Activated gamma-delta T cell treated with anti-CD3 and anti-CD28 coated beads, Interleukin-2, amount 50 U/mL, for 16 hours (primary cell): ENCODE measurements around the gene CXCL3.

Experiments
- DNase-seq: peaks from one replicate; pipeline ENCODE4 v3.0.0-alpha.2; 2020; ENCODE audit warnings: low read depth

CXCL3 gene

GRCh38 chr4:74055096-74055495 is 16.6 kb upstream of the CXCL3 start:
- DNase-seq = no peak

DNA sequence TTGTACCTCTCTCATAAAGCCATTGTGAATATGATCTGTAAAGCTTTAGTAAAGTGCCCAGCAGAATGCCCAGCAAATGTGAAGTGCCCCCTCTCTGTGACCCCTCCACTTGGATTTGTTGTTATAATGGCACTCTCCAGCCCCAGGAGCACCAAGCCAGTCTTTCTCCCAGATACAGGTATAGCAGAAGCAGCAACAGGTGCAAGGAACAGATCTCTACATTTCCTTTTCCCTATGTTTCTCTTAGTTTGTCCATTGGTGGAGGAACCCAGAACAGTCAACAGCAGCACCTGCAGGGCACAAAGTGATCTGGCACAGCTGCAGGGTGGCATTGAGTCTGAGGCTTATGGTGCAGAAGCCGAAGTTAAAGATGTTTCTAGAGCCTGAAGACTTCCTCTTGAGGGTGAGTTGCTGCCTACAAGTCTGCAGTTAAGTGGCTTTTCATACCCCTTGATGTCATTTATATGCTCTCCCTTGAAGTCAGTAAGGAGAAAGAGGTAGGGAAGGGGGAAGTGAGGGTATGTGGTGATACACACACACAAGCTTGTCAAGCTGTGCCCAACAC is 16.1 kb upstream of the CXCL3 start:
- no peak for DNase-seq

GRCh38 chr4:74047152-74047551 is 8.7 kb upstream of the CXCL3 start:
- no peak for DNase-seq

- DNase-seq = no peak
Observed at GRCh38 chr4:74045772-74046171, 7.3 kb upstream of the CXCL3 start.

DNA sequence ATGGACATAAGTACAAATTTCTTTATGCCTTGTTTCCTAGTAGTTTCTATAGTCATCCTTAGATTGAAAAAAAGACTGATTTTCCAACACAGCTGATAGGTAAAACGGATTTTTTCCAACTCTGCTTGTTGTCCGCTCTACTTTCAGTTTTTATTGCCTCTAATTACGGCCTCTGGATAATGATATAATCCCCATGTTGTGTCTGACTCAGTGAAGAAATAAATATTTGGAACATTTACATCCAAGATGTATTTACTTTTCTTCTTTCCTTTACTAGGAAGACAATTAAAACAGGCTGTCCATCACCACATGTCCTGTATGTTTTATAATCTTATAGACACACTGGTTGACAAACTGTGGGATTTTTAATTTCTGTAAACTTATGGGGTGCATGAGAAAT is 6.8 kb upstream of the CXCL3 start:
- no peak for DNase-seq

- no peak for DNase-seq
Observed at GRCh38 chr4:74044677-74045076, 6.2 kb upstream of the CXCL3 start.

DNA sequence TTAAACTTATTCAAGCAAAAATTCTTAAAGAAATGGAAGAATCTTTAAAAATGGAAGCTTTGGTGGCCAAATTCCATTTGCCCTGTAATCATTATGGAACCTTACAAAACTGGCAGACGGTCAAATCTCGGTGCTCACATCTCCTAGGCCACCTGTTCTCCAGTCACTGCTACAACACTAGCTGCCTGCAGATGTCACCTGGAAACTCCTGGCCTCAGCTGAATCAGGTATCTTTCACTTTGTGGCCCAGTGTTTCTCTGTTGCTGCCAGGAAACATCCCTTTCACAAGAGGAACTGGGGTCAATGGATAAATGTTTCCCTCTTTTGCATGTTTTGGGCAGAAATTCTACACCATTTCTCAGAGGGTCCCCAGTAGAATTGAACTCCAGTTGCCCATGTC is 4.2 kb upstream of the CXCL3 start:
- no peak for DNase-seq

GRCh38 chr4:74041418-74041817 is 2.9 kb upstream of the CXCL3 start:
- DNase-seq = no peak

DNA sequence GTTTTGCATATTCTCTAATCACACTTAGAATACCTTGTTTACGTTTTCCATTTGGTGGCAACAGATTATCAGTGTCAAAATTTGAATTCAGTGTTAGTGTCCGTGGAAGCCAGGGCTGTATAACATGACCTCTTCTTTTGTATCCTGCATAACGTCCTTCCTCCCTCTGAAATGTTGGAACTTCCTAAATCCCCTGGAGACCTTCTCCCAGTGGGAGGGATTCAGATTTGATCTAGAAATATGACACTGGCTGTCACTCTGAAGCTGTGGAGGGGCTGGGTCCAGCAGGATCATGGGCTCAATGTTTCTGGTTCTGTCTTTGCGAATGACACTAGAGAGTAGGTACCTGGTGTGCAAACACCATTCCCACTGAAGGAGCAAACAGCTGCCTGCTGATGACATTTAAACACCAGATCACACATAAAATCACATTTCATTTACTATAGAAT is 850 bp upstream of the CXCL3 start:
- no peak for DNase-seq

DNA sequence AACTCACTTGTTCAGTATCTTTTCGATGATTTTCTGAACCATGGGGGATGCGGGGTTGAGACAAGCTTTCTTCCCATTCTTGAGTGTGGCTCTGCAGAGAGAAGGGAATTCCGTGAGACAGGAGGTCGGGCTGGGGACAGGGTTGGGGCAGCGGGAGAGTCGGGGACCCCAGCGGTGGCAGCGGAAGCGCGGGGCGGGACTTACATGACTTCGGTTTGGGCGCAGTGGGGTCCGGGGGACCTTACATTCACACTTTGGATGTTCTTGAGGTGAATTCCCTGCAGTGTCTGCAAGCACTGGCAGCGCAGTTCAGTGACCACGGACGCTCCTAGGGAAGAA is 434 bp downstream of the CXCL3 start:
- DNase-seq = no peak

DNA sequence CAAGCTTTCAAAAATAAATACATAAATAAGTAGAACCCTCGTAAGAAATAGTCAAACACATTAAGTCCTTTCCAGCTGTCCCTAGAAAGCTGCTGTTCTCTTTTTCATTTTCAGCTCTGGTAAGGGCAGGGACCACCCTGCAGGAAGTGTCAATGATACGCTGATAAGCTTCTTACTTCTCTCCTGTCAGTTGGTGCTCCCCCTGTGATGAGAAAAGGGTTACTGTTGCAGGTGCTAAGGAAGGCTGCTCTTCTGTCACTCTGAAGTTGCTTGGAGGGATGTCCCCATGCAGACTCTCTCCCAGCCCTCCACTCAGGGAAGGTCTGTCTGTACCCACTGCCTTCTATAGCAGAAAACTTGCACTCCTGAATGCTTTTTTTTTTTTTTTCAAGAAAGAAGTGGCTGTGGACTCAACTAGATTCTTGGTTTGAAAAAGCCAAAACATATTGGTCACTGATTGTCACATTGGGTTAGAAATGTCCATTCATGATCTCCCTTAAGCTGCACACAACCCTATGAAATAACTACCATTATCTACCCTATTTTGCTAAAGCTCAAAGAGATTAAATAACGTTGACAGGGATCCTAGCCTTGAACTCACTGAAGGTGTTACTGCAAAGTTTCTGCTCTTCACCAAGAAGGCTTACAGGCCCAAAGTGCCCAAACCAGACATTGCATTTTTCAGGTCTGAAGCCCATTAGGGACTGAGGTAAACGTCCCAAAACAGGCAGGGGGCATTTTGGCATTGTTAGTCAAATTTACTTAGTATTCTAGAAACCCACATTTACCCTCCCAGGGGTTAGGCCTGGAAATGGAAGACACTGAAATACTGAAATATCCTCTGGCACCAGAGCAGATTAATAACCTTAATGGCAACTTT is 1.2 kb downstream of the CXCL3 start:
- DNase-seq = no peak

DNA sequence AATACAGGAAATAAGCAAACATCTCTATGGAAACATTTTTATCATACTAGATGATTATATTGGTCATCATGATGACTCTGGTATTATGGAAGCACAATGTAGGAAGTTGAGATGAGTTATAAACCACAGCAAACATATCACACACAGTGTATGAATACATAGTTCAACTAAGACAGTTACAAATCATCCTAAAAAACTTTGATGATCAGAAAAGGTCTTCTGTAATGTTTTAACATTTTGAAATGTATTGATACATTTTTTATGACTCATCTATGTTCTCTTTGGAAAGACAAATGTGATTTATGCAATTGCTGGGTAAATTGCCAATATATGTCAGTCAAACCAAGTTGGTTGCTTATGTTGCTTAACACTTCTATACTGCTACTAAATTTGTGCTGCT is 4.8 kb downstream of the CXCL3 start:
- no peak for DNase-seq

- DNase-seq = no peak
Observed at GRCh38 chr4:74032064-74032463, 6.4 kb downstream of the CXCL3 start.

DNA sequence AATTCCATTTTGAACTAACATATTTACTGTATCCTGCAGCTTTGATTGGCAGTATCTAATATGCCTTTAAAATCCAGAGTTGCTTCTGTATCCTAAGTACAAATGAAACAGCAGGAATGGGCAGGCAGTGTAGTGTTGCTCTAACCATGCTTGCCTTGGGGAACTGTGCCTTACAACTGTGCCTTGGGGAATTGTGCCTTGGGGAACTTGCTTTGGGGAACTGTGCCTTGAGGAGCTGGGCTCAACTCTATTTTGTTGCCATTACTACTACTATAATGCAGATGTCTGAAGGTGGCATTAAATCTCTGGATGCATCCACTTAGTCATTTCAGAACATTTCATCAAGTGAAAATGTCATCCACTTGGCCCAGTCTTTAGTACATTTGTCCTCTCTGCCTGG is 6.9 kb downstream of the CXCL3 start:
- no peak for DNase-seq

GRCh38 chr4:74030285-74030684 is 8.2 kb downstream of the CXCL3 start:
- DNase-seq = no peak

- DNase-seq = no peak
Observed at GRCh38 chr4:74028504-74028903, 10.0 kb downstream of the CXCL3 start.

DNA sequence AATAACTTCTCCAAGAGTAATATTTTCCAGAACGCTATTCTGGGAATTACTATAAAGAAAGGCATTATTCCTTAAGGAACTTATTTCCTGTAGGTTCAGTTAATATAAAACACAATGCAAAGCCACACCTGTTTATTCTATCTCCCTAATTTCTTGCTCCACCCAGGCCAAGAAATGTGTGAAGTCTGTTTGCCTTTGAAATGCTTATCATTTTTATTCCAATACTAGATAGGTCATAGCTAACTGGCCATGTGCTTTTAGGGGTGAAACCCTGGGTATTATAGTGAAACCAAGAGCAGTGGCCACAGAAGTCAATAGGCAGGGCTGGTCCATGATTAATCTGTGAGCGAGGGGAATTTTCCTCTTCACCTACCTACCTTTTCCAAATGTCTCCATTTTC is 14.8 kb downstream of the CXCL3 start:
- DNase-seq = no peak

DNA sequence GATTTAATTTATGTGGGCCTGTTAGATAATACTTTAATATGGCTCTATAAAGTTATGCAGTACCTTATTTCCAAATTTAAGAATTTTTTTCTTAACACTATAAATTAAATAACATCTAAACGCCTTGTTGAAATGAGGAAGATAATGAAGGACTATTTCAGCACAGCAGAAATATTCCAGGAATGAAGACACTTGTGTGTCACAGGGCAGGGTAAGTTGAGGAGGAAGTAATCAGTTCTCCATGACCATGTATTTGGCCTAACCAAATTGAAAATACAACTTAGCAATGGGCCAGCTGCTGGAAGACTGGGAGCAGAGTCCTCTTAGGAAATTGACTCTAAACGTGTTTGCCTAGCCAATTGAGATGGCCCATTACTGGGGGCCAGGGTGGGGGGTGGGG is 16.9 kb downstream of the CXCL3 start:
- no peak for DNase-seq

DNA sequence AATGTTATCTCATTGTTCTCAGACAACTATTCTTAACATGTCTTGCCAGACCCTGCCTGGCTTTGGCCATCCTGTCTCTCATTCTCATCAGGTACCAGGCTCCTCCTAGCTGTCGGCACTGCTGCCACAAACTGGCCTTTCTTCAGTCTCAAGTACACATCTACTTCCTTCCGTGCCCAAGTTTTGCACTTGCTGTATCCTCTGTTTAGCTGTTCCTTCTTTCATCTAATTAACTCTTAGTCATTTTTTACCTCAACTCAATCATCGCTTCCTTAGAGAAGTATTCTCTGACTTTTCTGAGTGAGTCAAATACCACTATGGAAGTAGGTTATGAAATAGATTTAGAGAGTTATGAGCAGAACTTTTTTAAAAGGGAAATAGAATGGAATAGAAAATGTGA is 19.7 kb downstream of the CXCL3 start:
- no peak for DNase-seq

DNA sequence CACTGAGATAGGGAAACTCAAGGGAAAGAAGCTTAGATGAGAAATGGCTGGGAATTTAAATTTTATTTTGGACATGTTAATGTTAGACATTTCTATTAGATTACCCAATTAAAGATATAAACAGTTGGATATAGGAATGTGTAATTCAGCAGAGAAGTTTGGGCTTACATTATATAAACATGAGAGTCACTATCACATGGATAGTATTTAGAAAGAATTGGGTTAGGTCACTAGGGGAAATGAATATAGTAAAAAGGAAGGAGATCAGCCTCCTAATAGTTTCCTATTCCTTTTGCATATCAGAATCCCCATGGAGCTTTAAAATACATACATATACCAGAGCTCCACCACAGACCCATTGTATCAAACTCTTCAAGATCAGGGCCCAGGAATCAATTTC is 20.4 kb downstream of the CXCL3 start:
- no peak for DNase-seq

- no peak for DNase-seq
Observed at GRCh38 chr4:74016068-74016467, 22.4 kb downstream of the CXCL3 start.

DNA sequence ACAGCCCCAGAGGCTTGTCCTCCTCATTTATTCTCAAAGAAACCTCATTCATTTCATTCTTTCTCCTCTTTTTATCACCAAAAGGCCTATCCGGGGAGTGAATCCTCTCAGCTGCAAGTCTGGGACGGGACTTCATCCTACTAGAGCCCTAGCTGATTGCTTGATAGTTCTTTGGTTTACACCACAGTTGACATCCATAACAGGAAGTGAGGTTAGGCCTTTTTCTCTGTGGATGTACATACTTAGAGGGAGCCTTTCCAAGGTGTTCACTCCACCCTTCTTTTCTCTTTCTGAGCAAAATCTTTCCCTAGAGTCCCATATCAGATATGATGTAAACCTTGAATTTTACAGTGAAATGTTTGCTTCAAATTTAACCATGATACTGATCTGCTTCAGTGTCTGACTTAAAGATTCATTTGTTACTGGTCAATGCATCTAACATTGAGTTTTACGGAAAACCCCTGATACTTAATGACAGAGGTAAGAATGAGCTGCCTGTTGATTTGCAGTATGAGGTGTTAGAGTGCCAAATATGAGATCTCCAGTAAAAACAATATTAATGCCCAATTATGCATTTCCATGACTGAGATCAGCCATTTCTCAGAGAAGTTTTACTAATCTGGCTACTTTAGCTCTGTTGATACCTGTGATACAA is 23.2 kb downstream of the CXCL3 start:
- no peak for DNase-seq

GRCh38 chr4:74014332-74014731 is 24.2 kb downstream of the CXCL3 start:
- DNase-seq = no peak

- no peak for DNase-seq
Observed at GRCh38 chr4:74013264-74013663, 25.2 kb downstream of the CXCL3 start.
